SK-N-SH (cell line): ENCODE results near the gene KERA.

Experiments
- ELF1 ChIP-seq: IDR thresholded peaks from 2 replicates; pipeline ENCODE4 v1.4.0; 2012
- EP300 ChIP-seq, 2 experiments: IDR thresholded peaks; 2 replicates each; pipeline versions ENCODE4 v1.4.0 to v1.6.1; 2012; ENCODE audit warnings: borderline replicate concordance in 1 of 2, low read depth in 1 of 2, low read length in 1 of 2
- FOXM1 ChIP-seq: IDR thresholded peaks from 2 replicates; pipeline ENCODE4 v1.4.0; 2012; ENCODE audit warnings: low read depth, mild to moderate bottlenecking
- MEF2A ChIP-seq: IDR thresholded peaks from 2 replicates; pipeline ENCODE4 v1.4.0; 2012; ENCODE audit warnings: low read depth, borderline replicate concordance
- RXRA ChIP-seq: IDR thresholded peaks from 2 replicates; pipeline ENCODE4 v1.4.0; 2012; ENCODE audit warnings: low read depth, mild to moderate bottlenecking, borderline replicate concordance
- SMC3 ChIP-seq: IDR thresholded peaks from 2 replicates; pipeline ENCODE4 v1.6.1; 2012; ENCODE audit warnings: low read depth, low read length, improper control_type of control experiment
- TF ChIP-seq, protein P1 (sequence below): fragments of 200-600 bp; sonication (generic); IDR thresholded peaks from 2 replicates; pipeline ENCODE4 v1.6.1; 2017; ENCODE audit warnings: antibody characterized with exemption, mild to moderate bottlenecking, moderate library complexity
- TF ChIP-seq, protein P2 (sequence below): IDR thresholded peaks from 2 replicates; pipeline ENCODE4 v1.6.1; 2012; ENCODE audit warnings: mild to moderate bottlenecking, low read depth, low read length, moderate library complexity
- TF ChIP-seq, protein P3 (sequence below): IDR thresholded peaks from 2 replicates; pipeline ENCODE4 v1.4.0; 2012; ENCODE audit warnings: low read depth, borderline replicate concordance

DNA sequence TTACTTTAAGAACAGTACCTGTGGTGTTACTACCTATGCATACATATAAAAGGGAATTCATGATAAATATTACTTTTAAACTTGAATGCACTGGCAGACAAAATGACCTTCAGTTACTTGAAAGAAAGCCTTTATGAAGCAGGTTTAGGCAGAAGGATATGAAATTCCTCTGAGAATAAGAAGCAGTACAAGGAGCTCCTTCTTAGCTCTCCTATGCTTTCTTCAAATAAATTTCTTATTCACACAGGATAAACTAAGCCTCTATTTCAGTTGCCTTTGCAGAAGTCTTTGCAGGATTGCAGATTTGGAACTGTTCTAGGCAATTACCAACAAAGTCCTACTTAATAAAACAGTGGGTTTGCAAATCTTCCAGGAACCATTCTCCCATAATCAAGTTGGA is 54.1 kb downstream of the KERA start:
- TF ChIP-seq, protein P1, sequence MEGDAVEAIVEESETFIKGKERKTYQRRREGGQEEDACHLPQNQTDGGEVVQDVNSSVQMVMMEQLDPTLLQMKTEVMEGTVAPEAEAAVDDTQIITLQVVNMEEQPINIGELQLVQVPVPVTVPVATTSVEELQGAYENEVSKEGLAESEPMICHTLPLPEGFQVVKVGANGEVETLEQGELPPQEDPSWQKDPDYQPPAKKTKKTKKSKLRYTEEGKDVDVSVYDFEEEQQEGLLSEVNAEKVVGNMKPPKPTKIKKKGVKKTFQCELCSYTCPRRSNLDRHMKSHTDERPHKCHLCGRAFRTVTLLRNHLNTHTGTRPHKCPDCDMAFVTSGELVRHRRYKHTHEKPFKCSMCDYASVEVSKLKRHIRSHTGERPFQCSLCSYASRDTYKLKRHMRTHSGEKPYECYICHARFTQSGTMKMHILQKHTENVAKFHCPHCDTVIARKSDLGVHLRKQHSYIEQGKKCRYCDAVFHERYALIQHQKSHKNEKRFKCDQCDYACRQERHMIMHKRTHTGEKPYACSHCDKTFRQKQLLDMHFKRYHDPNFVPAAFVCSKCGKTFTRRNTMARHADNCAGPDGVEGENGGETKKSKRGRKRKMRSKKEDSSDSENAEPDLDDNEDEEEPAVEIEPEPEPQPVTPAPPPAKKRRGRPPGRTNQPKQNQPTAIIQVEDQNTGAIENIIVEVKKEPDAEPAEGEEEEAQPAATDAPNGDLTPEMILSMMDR, result no peak
- TF ChIP-seq, protein P2, sequence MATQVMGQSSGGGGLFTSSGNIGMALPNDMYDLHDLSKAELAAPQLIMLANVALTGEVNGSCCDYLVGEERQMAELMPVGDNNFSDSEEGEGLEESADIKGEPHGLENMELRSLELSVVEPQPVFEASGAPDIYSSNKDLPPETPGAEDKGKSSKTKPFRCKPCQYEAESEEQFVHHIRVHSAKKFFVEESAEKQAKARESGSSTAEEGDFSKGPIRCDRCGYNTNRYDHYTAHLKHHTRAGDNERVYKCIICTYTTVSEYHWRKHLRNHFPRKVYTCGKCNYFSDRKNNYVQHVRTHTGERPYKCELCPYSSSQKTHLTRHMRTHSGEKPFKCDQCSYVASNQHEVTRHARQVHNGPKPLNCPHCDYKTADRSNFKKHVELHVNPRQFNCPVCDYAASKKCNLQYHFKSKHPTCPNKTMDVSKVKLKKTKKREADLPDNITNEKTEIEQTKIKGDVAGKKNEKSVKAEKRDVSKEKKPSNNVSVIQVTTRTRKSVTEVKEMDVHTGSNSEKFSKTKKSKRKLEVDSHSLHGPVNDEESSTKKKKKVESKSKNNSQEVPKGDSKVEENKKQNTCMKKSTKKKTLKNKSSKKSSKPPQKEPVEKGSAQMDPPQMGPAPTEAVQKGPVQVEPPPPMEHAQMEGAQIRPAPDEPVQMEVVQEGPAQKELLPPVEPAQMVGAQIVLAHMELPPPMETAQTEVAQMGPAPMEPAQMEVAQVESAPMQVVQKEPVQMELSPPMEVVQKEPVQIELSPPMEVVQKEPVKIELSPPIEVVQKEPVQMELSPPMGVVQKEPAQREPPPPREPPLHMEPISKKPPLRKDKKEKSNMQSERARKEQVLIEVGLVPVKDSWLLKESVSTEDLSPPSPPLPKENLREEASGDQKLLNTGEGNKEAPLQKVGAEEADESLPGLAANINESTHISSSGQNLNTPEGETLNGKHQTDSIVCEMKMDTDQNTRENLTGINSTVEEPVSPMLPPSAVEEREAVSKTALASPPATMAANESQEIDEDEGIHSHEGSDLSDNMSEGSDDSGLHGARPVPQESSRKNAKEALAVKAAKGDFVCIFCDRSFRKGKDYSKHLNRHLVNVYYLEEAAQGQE, result no peak
- TF ChIP-seq, protein P3, sequence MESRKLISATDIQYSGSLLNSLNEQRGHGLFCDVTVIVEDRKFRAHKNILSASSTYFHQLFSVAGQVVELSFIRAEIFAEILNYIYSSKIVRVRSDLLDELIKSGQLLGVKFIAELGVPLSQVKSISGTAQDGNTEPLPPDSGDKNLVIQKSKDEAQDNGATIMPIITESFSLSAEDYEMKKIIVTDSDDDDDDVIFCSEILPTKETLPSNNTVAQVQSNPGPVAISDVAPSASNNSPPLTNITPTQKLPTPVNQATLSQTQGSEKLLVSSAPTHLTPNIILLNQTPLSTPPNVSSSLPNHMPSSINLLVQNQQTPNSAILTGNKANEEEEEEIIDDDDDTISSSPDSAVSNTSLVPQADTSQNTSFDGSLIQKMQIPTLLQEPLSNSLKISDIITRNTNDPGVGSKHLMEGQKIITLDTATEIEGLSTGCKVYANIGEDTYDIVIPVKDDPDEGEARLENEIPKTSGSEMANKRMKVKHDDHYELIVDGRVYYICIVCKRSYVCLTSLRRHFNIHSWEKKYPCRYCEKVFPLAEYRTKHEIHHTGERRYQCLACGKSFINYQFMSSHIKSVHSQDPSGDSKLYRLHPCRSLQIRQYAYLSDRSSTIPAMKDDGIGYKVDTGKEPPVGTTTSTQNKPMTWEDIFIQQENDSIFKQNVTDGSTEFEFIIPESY, result no peak
- TF ChIP-seq RXRA (no peak), FOXM1 (no peak), EP300 (IDR thresholded peaks at IDR 0.05; ENCODE audit: borderline replicate concordance in 1 of 2, low read depth in 1 of 2, low read length in 1 of 2) (no peak), ELF1 (no peak), MEF2A (no peak), SMC3 (no peak)
